Mesothelial cell of epicardium (in vitro differentiated cells): Measurements from ENCODE around the gene C12orf56. TPM values are rescaled to one million over a fixed set of nuclear protein-coding genes. Genes with fewer than 3 reads are reported as not detected.
"Not testable (repeated sequence)": the region's sequence is repeated elsewhere in the genome, so short reads cannot be mapped to it uniquely, and the experiment has no call there.

ENCODE experiments used
- DNase-seq, 2 experiments: peaks; one replicate each; pipeline ENCODE4 v3.0.0; 2021; ENCODE audit warnings: low spot score in 2 of 2; ENCODE audit not compliant: unreplicated experiment in 2 of 2
- H3K27ac Mint-ChIP-seq: 2 replicates; pipeline ENCODE4 v1.8.0; 2021; ENCODE audit warnings: mixed read lengths
- H3K27me3 Mint-ChIP-seq: 2 replicates; pipeline ENCODE4 v1.8.0; 2021; ENCODE audit warnings: low read depth, mixed read lengths
- H3K36me3 Mint-ChIP-seq: 2 replicates; pipeline ENCODE4 v1.8.0; 2021; ENCODE audit warnings: mixed read lengths
- H3K4me1 Mint-ChIP-seq: 2 replicates; pipeline ENCODE4 v1.8.0; 2021; ENCODE audit warnings: mixed read lengths
- H3K4me3 Mint-ChIP-seq: 2 replicates; pipeline ENCODE4 v1.8.0; 2021; ENCODE audit warnings: mild to moderate bottlenecking, moderate library complexity, mixed read lengths
- H3K9me3 Mint-ChIP-seq: 2 replicates; pipeline ENCODE4 v1.8.0; 2021; ENCODE audit warnings: mixed read lengths
- CTCF ChIP-seq: fragments of 200-600 bp; sonication (generic); IDR thresholded peaks from one replicate; pipeline ENCODE4 v1.5.0; 2021; ENCODE audit warnings: antibody characterized with exemption; ENCODE audit not compliant: unreplicated experiment
- total RNA-seq: library from RNA; stranded (reverse); gene quantifications from 3 replicates; pipeline ENCODE4 v1.2.1, GENCODE V29; 2021

C12orf56 gene
- total RNA-seq, 1 donor from 2014 or later = 0.45 TPM

- Mint-ChIP-seq H3K4me3 (no peak overlapping the region), H3K27ac (no peak overlapping the region)
- TF ChIP-seq CTCF = no peak
Measured at GRCh38 chr12:64218597-64218996, 172.0 kb downstream of the C12orf56 start.

DNA sequence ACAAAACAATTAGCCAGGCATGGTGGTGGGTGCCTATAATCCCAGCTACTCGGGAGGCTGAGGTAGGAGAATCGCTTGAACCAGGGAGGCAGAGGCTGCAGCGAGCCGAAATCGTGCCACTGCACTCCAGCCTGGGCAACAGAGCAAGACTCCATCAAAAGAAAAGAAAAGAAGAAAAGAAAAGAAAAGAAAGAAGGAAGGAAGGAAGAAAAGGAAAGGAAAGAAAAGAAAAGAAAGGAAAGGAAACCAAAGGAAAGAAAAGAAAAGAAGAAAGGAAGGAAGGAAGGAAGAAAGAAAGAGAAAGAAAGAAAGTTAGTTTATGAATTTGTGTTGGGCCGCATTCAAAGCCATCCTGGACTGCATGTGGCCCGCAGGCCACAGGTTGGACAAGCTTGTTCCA lies 172.9 kb downstream of the C12orf56 start:
- not testable (repeated sequence) for H3K36me3 Mint-ChIP-seq, DNase-seq
- peaks cover 14% of the 10 kb centered on the region for H3K4me1 Mint-ChIP-seq

More at GRCh38 chr12:64218597-64218996, 172.0 kb downstream of the C12orf56 start:
- Mint-ChIP-seq H3K4me1 (peaks cover 15% of the 10 kb centered on the region), H3K9me3 (no peaks in the 10 kb centered on the region), H3K27me3 (no peaks in the 10 kb centered on the region), H3K36me3 (peaks cover 5% of the 10 kb centered on the region)
- DNase-seq = no peak

GRCh38 chr12:64216239-64216638 lies 174.3 kb downstream of the C12orf56 start:
- H3K27ac Mint-ChIP-seq = no peak overlapping the region
- H3K4me3 Mint-ChIP-seq = no peak overlapping the region
- DNase-seq = no peak
- peaks cover 8% of the 10 kb centered on the region for H3K9me3 Mint-ChIP-seq
- TF ChIP-seq CTCF = no peak
- H3K4me1 Mint-ChIP-seq = peaks cover 9% of the 10 kb centered on the region
- no peaks in the 10 kb centered on the region for H3K27me3 Mint-ChIP-seq
- H3K36me3 Mint-ChIP-seq = peaks cover 16% of the 10 kb centered on the region

More for the DNA sequence above, 172.9 kb downstream of the C12orf56 start:
- H3K27ac Mint-ChIP-seq, H3K27me3 Mint-ChIP-seq, H3K4me3 Mint-ChIP-seq, H3K9me3 Mint-ChIP-seq: not testable (repeated sequence)

Other genes with a start within 250 kb of the C12orf56 start
- 6.5 to 8.0 TPM (median 7.2 TPM) in 3 replicates for gene KICS2, start 168.5 kb downstream of the C12orf56 start, total RNA-seq
- gene XPOT, start 13.6 kb upstream of the C12orf56 start, total RNA-seq = 50.6 to 58.5 TPM (median 52.4 TPM) in 3 replicates
- gene TBK1, start 61.4 kb upstream of the C12orf56 start, total RNA-seq = 21.9 to 25.5 TPM (median 25.2 TPM) in 3 replicates
- gene RASSF3, start 219.7 kb upstream of the C12orf56 start, total RNA-seq = 16.3 to 18.8 TPM (median 16.3 TPM) in 3 replicates